MCF 10A (cell line): ENCODE results near the gene CALHM1. TPM values are rescaled to one million over a fixed set of nuclear protein-coding genes. Genes with fewer than 3 reads are reported as not detected.

Experiments
- BruUV-seq: library from RNA; stranded (reverse); fragments of 400-500 nt; replicated peaks from 2 replicates; lab custom pipeline; 2021; lab: Mats Ljungman, UMichigan
- CTCF ChIA-PET: fragments of 300-600 bp; sonication (Branson Sonifier 250); formaldehyde crosslinking; extraction: SDS; loops from one replicate; lab custom pipeline; 2021; ENCODE audit warnings: antibody characterized with exemption, inconsistent platforms; lab: Yijun Ruan, JAX
- POLR2A ChIA-PET: fragments of 300-600, 350-650 bp; sonication (Branson Sonifier 250); formaldehyde crosslinking; extraction: SDS; loops from one replicate; lab custom pipeline; 2020; ENCODE audit warnings: antibody characterized with exemption, inconsistent platforms; lab: Yijun Ruan, JAX
- DNase-seq: peaks from one replicate; pipeline ENCODE4 v3.0.0-alpha.2; 2018; ENCODE audit not compliant: unreplicated experiment
- H3K27ac Mint-ChIP-seq: one replicate; pipeline ENCODE4 v1.8.0; 2022; ENCODE audit warnings: mild to moderate bottlenecking, low read depth, mixed read lengths; ENCODE audit not compliant: unreplicated experiment
- H3K27me3 Mint-ChIP-seq: one replicate; pipeline ENCODE4 v1.8.0; 2022; ENCODE audit warnings: mixed read lengths; ENCODE audit not compliant: insufficient read depth, unreplicated experiment
- H3K36me3 Mint-ChIP-seq: one replicate; pipeline ENCODE4 v1.8.0; 2022; ENCODE audit warnings: mild to moderate bottlenecking, moderate library complexity, mixed read lengths; ENCODE audit not compliant: insufficient read depth, unreplicated experiment
- H3K4me1 Mint-ChIP-seq: one replicate; pipeline ENCODE4 v1.8.0; 2022; ENCODE audit warnings: mixed read lengths; ENCODE audit not compliant: insufficient read depth, unreplicated experiment
- H3K4me3 Mint-ChIP-seq: one replicate; pipeline ENCODE4 v1.8.0; 2022; ENCODE audit warnings: mild to moderate bottlenecking, moderate library complexity, mixed read lengths; ENCODE audit not compliant: unreplicated experiment
- H3K9me3 Mint-ChIP-seq: one replicate; pipeline ENCODE4 v1.8.0; 2022; ENCODE audit warnings: mixed read lengths; ENCODE audit not compliant: unreplicated experiment
- CTCF ChIP-seq: fragments of 200-600 bp; IDR thresholded peaks from one replicate; pipeline ENCODE4 v1.8.0; 2022; ENCODE audit warnings: antibody characterized with exemption, mild to moderate bottlenecking; ENCODE audit not compliant: unreplicated experiment
- intact Hi-C: fragments of 100-400 bp; cut with micrococcal nuclease; formaldehyde crosslinking; loops from 2 replicates; pipeline ENCODE4 v1.14.1; 2022
- total RNA-seq: library from RNA; stranded (reverse); gene quantifications from 2 replicates; pipeline ENCODE4 v1.2.3, GENCODE V29; 2022

Gene CALHM1
- total RNA-seq, 1 experiment from 2014 or later: not detected

DNA sequence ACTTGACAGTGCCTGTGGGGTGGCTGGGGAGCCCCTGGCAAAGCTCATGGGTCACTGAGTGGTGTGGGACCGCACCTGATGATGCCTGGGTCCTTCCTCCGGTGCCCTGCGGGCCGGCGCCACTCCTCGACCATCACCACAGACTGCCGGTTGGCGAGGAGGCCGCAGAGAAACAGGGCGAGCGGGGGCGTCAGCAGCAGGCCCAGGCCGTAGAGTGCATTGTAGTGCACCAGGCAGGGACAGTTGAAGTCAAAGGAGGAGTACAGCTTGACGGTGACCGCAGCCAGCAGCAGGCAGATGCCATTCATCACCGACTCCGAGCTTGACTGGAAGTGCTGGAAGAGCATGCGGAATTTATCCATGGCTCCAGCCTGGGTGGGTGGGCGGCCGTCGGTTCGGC, 20.0 kb upstream of the CALHM1 start:
- no peaks in the 10 kb centered on the region for H3K9me3 Mint-ChIP-seq
- H3K36me3 Mint-ChIP-seq: no peaks in the 10 kb centered on the region
- H3K27ac Mint-ChIP-seq: no peak overlapping the region
- no peak overlapping the region for H3K4me3 Mint-ChIP-seq
- ChIA-PET POLR2A (no interaction called here), CTCF (interaction anchor here (0.6 to 0.7 kb wide), 2 partner anchors 62 to 90 kb away, joined by 3 to 5 read pairs; no protein-coding TSS in a partner anchor)
- intact Hi-C loops: no loop called here
- H3K4me1 Mint-ChIP-seq: peaks cover 9% of the 10 kb centered on the region
- TF ChIP-seq CTCF: no peak
- H3K27me3 Mint-ChIP-seq: no peaks in the 10 kb centered on the region
- DNase-seq: no peak
- BruUV-seq: no TSS peak

DNA sequence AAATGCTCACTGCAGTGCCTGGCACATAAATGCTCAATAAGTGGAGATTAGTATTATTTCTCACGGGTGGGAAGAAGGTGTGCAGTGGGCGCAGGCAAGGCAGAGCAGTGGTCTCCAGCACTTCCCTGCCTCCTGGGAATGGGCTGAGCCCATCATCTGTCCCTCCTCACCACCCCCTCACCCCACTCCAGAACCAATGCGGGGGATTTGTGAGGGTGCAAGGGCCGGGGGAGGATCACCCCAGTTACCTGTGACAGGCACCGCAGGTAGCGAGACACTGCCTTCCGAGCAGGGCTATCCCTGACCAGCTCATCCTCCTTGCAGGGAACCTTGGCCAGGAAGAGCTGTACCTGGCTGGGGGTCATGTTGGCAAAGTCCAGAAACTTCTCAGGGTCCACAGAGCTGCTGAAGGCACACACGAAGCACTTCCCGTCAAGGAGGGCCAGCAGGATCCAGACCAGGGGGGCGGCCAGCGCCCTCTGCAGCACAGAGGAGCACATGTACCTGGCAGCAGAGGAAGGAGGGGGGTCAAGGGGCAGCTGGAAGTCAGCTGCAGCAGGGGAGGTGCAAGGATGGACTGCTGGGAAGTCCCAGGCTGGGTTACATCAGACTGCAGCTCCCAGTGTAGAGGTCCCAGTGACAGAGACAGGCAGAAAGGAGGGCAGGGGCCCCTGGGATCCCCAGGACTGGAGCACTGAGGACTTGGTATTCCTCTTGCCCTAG, 17.5 kb upstream of the CALHM1 start:
- Mint-ChIP-seq H3K27me3 (no peaks in the 10 kb centered on the region), H3K4me3 (no peak overlapping the region), H3K9me3 (no peaks in the 10 kb centered on the region), H3K27ac (no peak overlapping the region), H3K36me3 (no peaks in the 10 kb centered on the region), H3K4me1 (peaks cover 9% of the 10 kb centered on the region)
- ChIA-PET CTCF (interaction anchor here (0.9 to 6.1 kb wide), 3 partner anchors 9 to 73 kb away, joined by 3 to 26 read pairs (median 3); no protein-coding TSS in a partner anchor), POLR2A (interaction anchor here (0.7 kb wide), 1 partner anchor 14 kb away, joined by 3 read pairs; no protein-coding TSS in a partner anchor)
- intact Hi-C loops: no loop called here
- BruUV-seq: no TSS peak
- TF ChIP-seq CTCF: no peak
- no peak for DNase-seq

DNA sequence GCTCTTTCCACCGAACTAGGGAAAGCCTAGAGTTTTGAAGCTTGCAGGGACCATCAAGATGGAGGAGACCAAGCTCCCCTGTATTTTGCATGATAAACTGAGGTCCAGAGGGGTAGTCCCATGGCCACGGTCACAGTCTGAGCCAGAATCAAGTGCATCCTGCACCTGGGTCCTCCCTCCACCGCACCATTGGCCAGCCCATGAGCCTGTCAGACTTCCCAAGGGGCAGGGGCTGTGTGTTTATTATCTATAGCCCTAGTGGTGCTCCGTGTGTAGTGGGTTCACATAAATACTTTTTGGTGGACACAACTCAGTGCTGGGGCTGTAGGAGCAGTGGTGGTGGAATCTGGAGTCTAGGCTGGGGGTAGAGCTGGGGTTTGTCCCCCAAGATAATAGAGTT, 16.7 kb upstream of the CALHM1 start:
- intact Hi-C loops: no loop called here
- no peak overlapping the region for H3K4me3 Mint-ChIP-seq
- ChIA-PET POLR2A (interaction anchor here (0.7 to 0.8 kb wide), 2 partner anchors 9 to 15 kb away, joined by 3 read pairs; no protein-coding TSS in a partner anchor), CTCF (interaction anchor here (6.1 kb wide), 1 partner anchor 10 kb away, joined by 26 read pairs; no protein-coding TSS in a partner anchor)
- no TSS peak for BruUV-seq
- DNase-seq: no peak
- no peak overlapping the region for H3K27ac Mint-ChIP-seq
- no peaks in the 10 kb centered on the region for H3K36me3 Mint-ChIP-seq
- no peaks in the 10 kb centered on the region for H3K9me3 Mint-ChIP-seq
- H3K4me1 Mint-ChIP-seq: peaks cover 9% of the 10 kb centered on the region
- no peak for TF ChIP-seq CTCF
- H3K27me3 Mint-ChIP-seq: peaks cover 5% of the 10 kb centered on the region

DNA sequence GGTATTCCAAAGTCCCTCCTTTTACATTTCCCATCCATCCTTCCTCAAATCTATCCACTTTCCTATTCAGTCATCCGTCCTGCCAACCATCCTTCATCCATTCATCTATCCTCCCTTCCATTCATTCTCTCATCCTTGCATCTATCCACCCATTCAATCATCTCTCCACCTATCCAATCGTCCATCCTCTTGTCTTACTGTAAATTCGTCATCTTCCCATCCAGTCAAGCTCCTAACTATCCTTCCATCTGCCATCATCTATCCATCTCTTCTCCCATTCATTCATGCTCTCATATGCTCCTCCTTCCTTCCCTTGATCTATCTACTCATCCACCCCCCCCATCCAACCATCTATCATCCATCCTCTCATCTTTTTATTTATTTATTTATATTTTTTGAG, 15.4 kb upstream of the CALHM1 start:
- no peak for TF ChIP-seq CTCF
- H3K27me3 Mint-ChIP-seq: peaks cover 18% of the 10 kb centered on the region
- no TSS peak for BruUV-seq
- H3K36me3 Mint-ChIP-seq: no peaks in the 10 kb centered on the region
- no peak overlapping the region for H3K27ac Mint-ChIP-seq
- ChIA-PET CTCF (interaction anchor here (6.1 kb wide), 1 partner anchor 11 kb away, joined by 26 read pairs; no protein-coding TSS in a partner anchor), POLR2A (no interaction called here)
- intact Hi-C loops: no loop called here
- DNase-seq: no peak
- no peak overlapping the region for H3K4me3 Mint-ChIP-seq
- no peaks in the 10 kb centered on the region for H3K9me3 Mint-ChIP-seq
- H3K4me1 Mint-ChIP-seq: peaks cover under 1% of the 10 kb centered on the region
